ENCODE measurements around the gene HMGN4. TPM values are rescaled to one million over a fixed set of nuclear protein-coding genes. Genes with fewer than 3 reads are reported as not detected.

The HMGN4 gene
- total RNA-seq, 2 experiments from 2014 or later = 22.7 to 24.8 TPM

DNA sequence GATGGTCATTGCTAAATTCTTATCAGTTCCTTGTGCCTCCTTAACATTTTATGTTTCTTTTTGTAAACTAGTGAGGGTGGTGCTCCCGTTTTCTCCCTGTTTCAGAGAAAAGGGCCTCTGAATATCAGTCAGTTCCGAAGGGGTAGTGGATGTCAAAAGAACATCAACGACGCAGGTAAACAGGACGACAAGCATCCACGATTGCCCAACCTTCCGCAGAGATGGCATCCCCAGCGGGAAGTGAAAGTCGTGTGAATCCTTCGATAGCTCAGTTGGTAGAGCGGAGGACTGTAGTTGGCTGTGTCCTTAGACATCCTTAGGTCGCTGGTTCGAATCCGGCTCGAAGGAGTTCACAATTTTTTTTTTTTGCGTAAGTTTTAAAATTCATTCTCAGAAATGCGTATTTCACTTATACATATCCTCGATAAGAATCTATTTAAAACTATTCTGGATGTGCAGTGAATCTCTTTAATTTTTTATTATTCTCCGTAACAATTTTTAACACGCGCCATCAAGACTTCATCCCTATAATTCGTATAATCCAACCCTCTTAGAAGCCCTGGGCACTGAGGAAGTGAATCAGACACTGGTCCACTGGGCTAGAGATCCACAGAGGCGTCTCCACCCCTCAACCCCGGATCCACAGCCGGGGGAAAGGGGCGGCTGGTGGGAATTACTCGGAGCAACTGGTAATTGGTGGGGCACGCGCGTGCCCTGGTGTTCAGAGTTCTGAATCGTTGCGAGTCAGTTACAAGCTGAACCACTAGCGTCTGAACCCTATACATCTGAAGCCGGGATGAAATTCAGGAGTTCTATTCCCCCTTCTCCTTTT lies 30.7 kb downstream of the HMGN4 start:
- intact Hi-C loops (cut with DNase I, micrococcal nuclease) = loop anchor here (1.0 to 5.0 kb wide), 7 partner anchors 15 to 1968 kb away; partner anchors contain the start of gene HMGN4 (in 1 of the 2)
- CTCF ChIA-PET = interaction anchor here (0.6 to 2.5 kb wide), 17 partner anchors 8 to 445 kb away, joined by 3 to 18 read pairs (median 3); partner anchors contain the start of gene HMGN4
- Mint-ChIP-seq H3K4me3 (peak overlapping the region; percentile 97), H3K27me3 (peaks cover 16% of the 10 kb centered on the region), H3K36me3 (ENCODE audit: low read depth) (peaks cover 30% of the 10 kb centered on the region), H3K27ac (peak overlapping the region; percentile 100), H3K4me1 (ENCODE audit: low read depth) (peaks cover 29% of the 10 kb centered on the region), H3K9me3 (peaks cover 9% of the 10 kb centered on the region)
- Histone ChIP-seq H3K4me3 (ENCODE audit: low read length) (peak overlapping the region; percentile 55), H3K4me1 (ENCODE audit: insufficient read depth, low read length) (peaks cover 21% of the 10 kb centered on the region), H3K27ac (ENCODE audit: low read depth in 1 of 2, low read length in 2 of 2) (peak overlapping the region; percentile 37 to 53), H3K36me3 (ENCODE audit: insufficient read depth, low read length) (no peaks in the 10 kb centered on the region), H3K9me3 (ENCODE audit: control insufficient read depth in 1 of 2, insufficient read depth in 1 of 2, low read length in 2 of 2) (peaks cover 0 to 10% of the 10 kb centered on the region in 2 experiments), H3K27me3 (ENCODE audit: control insufficient read depth in 1 of 2, insufficient read depth in 2 of 2, low read length in 2 of 2) (no peaks in the 10 kb centered on the region)
- TF ChIP-seq, protein P1, sequence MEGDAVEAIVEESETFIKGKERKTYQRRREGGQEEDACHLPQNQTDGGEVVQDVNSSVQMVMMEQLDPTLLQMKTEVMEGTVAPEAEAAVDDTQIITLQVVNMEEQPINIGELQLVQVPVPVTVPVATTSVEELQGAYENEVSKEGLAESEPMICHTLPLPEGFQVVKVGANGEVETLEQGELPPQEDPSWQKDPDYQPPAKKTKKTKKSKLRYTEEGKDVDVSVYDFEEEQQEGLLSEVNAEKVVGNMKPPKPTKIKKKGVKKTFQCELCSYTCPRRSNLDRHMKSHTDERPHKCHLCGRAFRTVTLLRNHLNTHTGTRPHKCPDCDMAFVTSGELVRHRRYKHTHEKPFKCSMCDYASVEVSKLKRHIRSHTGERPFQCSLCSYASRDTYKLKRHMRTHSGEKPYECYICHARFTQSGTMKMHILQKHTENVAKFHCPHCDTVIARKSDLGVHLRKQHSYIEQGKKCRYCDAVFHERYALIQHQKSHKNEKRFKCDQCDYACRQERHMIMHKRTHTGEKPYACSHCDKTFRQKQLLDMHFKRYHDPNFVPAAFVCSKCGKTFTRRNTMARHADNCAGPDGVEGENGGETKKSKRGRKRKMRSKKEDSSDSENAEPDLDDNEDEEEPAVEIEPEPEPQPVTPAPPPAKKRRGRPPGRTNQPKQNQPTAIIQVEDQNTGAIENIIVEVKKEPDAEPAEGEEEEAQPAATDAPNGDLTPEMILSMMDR (IDR thresholded peaks at IDR 0.05) = peak; percentile 58
- peak; percentile 96 to 100 (median 98) for DNase-seq
- ATAC-seq (ENCODE audit: poor library complexity) = peak; percentile 74
- POLR2A ChIA-PET = interaction anchor here (0.6 to 3.2 kb wide), 34 partner anchors 8 to 1543 kb away, joined by 3 to 65 read pairs (median 5); partner anchors contain the start of gene HMGN4

DNA sequence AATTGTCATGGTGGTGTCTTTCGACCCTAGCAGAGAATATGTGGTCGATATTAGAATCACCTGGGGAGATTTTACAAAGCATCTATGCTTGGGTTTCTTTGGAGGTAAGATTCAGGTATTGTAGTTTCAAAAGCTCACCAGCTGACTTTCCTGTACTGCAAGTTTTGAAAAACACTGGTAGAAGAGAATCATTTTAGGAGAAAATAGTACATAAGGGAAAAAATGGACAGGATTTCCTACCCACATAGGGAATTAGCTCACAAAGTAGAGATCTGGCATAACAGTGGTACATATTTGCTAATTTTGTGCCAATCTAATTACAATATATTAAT lies 31.2 kb downstream of the HMGN4 start:
- CTCF ChIA-PET = interaction anchor here (0.8 to 2.5 kb wide), 13 partner anchors 15 to 445 kb away, joined by 3 to 18 read pairs (median 4); partner anchors contain the start of gene HMGN4
- DNase-seq (no peak), ATAC-seq (ENCODE audit: poor library complexity) (no peak)
- Histone ChIP-seq H3K4me3 (ENCODE audit: low read length) (peak overlapping the region; percentile 55), H3K36me3 (ENCODE audit: insufficient read depth, low read length) (no peaks in the 10 kb centered on the region), H3K27ac (ENCODE audit: low read depth in 1 of 2, low read length in 2 of 2) (no peak overlapping the region), H3K9me3 (ENCODE audit: control insufficient read depth in 1 of 2, insufficient read depth in 1 of 2, low read length in 2 of 2) (peaks cover 0 to 10% of the 10 kb centered on the region in 2 experiments), H3K27me3 (ENCODE audit: control insufficient read depth in 1 of 2, insufficient read depth in 2 of 2, low read length in 2 of 2) (no peaks in the 10 kb centered on the region), H3K4me1 (ENCODE audit: insufficient read depth, low read length) (peaks cover 21% of the 10 kb centered on the region)
- Mint-ChIP-seq H3K4me1 (ENCODE audit: low read depth) (peaks cover 29% of the 10 kb centered on the region), H3K27ac (peak overlapping the region; percentile 100), H3K9me3 (peaks cover 9% of the 10 kb centered on the region), H3K36me3 (ENCODE audit: low read depth) (peaks cover 30% of the 10 kb centered on the region), H3K27me3 (peaks cover 16% of the 10 kb centered on the region), H3K4me3 (peak overlapping the region; percentile 97)
- intact Hi-C loops (cut with DNase I, micrococcal nuclease) = loop anchor here (1.0 to 5.0 kb wide), 4 partner anchors 227 to 1968 kb away; no protein-coding TSS in a partner anchor
- TF ChIP-seq, protein P1 (IDR thresholded peaks at IDR 0.05) = no peak
- POLR2A ChIA-PET = interaction anchor here (0.7 to 3.2 kb wide), 23 partner anchors 8 to 563 kb away, joined by 3 to 65 read pairs (median 9); partner anchors contain the start of gene HMGN4

DNA sequence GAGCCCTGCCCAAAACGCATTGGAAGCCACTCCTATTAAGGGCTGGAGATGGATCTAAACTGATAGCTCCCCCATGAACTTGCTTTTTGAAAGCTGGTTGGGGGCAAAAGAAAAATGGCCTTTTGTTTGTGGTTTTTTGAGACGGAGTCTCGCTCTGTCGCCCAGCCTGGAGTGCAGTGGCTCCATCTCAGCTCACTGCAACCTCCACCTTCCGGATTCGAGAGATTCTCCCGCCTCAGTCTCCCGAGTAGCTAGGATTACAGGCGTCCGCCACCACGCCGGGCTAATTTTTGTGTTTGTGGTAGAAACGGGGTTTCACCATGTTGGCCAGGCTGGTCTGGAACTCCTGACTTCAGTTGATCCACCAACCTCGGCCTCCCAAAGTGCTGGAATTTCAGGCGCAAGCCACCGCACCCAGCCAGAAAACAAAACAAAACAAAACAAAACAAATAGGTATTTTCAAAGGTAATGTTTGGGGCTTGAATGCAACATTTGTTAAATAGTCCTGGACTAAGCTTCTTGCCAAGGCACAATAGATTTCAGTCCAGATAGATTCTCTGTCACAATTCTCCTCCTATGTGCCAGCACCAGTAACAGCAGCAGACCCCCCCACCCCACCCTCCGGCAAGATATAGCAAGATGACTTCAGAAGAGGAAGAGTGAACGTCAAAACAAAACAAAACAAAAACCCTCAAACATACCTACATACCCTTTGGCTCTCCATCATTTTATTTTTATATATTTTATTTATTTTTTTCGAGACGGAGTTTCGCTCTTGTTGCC lies 32.1 kb downstream of the HMGN4 start:
- H3K27ac Mint-ChIP-seq = peak overlapping the region; percentile 50
- POLR2A ChIA-PET = interaction anchor here (0.7 to 3.2 kb wide), 19 partner anchors 18 to 562 kb away, joined by 3 to 65 read pairs (median 9); partner anchors contain the start of gene HMGN4

More for the DNA sequence above, 32.1 kb downstream of the HMGN4 start:
- CTCF ChIA-PET = interaction anchor here (0.8 to 3.8 kb wide), 7 partner anchors 25 to 446 kb away, joined by 3 to 31 read pairs (median 6); a partner anchor contains a TSS
- no peak for ATAC-seq (ENCODE audit: poor library complexity)
- DNase-seq = peak in 1 of 14 experiments; percentile 61
- Histone ChIP-seq H3K27ac (ENCODE audit: low read depth in 1 of 2, low read length in 2 of 2) (no peak overlapping the region), H3K4me1 (ENCODE audit: insufficient read depth, low read length) (peaks cover 21% of the 10 kb centered on the region), H3K27me3 (ENCODE audit: control insufficient read depth in 1 of 2, insufficient read depth in 2 of 2, low read length in 2 of 2) (no peaks in the 10 kb centered on the region), H3K9me3 (ENCODE audit: control insufficient read depth in 1 of 2, insufficient read depth in 1 of 2, low read length in 2 of 2) (peaks cover 0 to 10% of the 10 kb centered on the region in 2 experiments), H3K36me3 (ENCODE audit: insufficient read depth, low read length) (no peaks in the 10 kb centered on the region), H3K4me3 (ENCODE audit: low read length) (no peak overlapping the region)
- Mint-ChIP-seq H3K4me1 (ENCODE audit: low read depth) (peaks cover 29% of the 10 kb centered on the region), H3K4me3 (peak overlapping the region; percentile 97), H3K9me3 (peaks cover 9% of the 10 kb centered on the region), H3K36me3 (ENCODE audit: low read depth) (peaks cover 30% of the 10 kb centered on the region), H3K27me3 (peaks cover 16% of the 10 kb centered on the region)
- intact Hi-C loops (cut with DNase I, micrococcal nuclease) = no loop called here
- TF ChIP-seq, protein P1 (IDR thresholded peaks at IDR 0.05) = no peak
